ENCODE measurements around the gene HGS.

DNA sequence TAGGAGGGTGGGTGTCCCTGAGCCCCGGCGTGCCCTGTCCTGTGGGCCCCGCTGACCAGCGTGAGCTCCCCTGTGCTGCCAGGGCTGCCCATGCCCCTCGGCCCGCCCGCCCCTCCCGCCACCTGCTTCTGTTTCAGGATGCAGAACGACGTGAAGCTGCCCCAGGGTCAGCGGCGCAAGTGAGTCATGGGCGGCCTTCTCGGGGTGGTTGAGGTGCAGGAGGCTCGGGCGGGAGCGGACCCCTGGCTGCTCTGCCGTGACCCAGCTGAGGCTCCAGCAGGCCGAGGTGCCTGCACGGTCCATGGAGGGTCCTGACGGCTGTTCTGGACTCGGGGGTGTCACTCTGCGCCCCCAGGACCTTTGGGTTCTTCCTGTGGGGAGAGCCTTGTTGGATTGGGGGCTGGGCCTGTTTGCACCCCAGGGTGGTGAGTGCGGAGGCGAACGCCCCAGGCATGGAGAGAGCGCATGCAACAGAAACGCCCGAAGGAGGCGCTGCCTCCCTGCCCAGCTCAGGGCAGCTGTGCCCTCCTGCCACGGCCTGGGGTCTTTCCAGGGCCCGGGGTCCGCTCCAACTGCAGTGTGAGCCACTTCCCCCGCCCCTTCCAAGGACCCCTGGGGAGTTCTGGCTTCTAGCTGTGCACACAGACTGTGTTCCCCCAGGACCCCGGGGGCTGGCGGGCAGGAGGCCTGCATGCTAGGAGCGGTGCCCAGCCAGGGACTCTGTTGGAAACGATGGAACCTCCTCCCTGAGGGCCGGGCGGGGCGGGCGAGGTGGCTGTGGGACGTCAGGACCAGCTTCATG lies 32.3 kb downstream of the HGS start:
- TF ChIP-seq NFRKB (IDR thresholded peaks at IDR 0.05) (no peak), ZNF384 (IDR thresholded peaks at IDR 0.05) (no peak), ELF4 (IDR thresholded peaks at IDR 0.05) (no peak), SP1 (IDR thresholded peaks at IDR 0.05) (no peak), FOXK2 (IDR thresholded peaks at IDR 0.05) (no peak)
